Neuronal stem cell (in vitro differentiated cells): Measurements from ENCODE around the gene SUPT4H1.

Source experiments
- DNase-seq: peaks from one replicate; pipeline ENCODE4 v3.0.0-alpha.2; 2013; ENCODE audit warnings: low spot score
- H2AFZ ChIP-seq: one replicate; pipeline ENCODE4 v1.6.1; 2013; ENCODE audit warnings: mild to moderate bottlenecking, low read length, inconsistent platforms
- H2AK5ac ChIP-seq: 2 replicates; pipeline ENCODE4 v1.6.1; 2013; ENCODE audit warnings: low read depth, mild to moderate bottlenecking, inconsistent platforms, low read length, moderate library complexity, mixed read lengths
- H2BK120ac ChIP-seq: 2 replicates; pipeline ENCODE4 v1.6.1; 2013; ENCODE audit warnings: low read depth, mild to moderate bottlenecking, inconsistent platforms, low read length, moderate library complexity, mixed read lengths
- H2BK12ac ChIP-seq: one replicate; pipeline ENCODE4 v1.6.1; 2013; ENCODE audit warnings: low read length, inconsistent platforms
- H2BK15ac ChIP-seq: 2 replicates; pipeline ENCODE4 v1.6.1; 2013; ENCODE audit warnings: mild to moderate bottlenecking, low read length, inconsistent platforms, mixed read lengths
- H2BK5ac ChIP-seq: one replicate; pipeline ENCODE4 v1.6.1; 2013; ENCODE audit warnings: inconsistent platforms, mild to moderate bottlenecking, low read length, moderate library complexity
- H3K14ac ChIP-seq: one replicate; pipeline ENCODE4 v1.6.1; 2013; ENCODE audit warnings: low read length, inconsistent platforms
- H3K18ac ChIP-seq: 2 replicates; pipeline ENCODE4 v1.6.1; 2013; ENCODE audit warnings: low read length, inconsistent platforms
- H3K23ac ChIP-seq: 2 replicates; pipeline ENCODE4 v1.6.1; 2013; ENCODE audit warnings: low read depth, mild to moderate bottlenecking, mixed read lengths, low read length, inconsistent platforms; ENCODE audit not compliant: poor library complexity
- H3K27ac ChIP-seq: replicated peaks from 3 replicates; pipeline ENCODE4 v1.5.1; 2013; ENCODE audit warnings: low read length, inconsistent platforms
- H3K27me3 ChIP-seq, 3 experiments: 2 replicates each; pipeline ENCODE4 v1.6.1; 2013; ENCODE audit warnings: low read length in 3 of 3, mild to moderate bottlenecking in 2 of 3, inconsistent platforms in 1 of 3, low read depth in 1 of 3, mixed read lengths in 1 of 3, moderate library complexity in 1 of 3; ENCODE audit not compliant: control insufficient read depth in 3 of 3, insufficient read depth in 3 of 3
- H3K36me3 ChIP-seq, 2 donors: replicated peaks in 1 of 2; 2 replicates each; pipeline ENCODE4 v1.6.1; 2013; ENCODE audit warnings: low read length in 2 of 2; ENCODE audit not compliant: control insufficient read depth in 2 of 2, insufficient read depth in 2 of 2
- H3K4ac ChIP-seq: 2 replicates; pipeline ENCODE4 v1.6.1; 2013; ENCODE audit warnings: inconsistent platforms, mild to moderate bottlenecking, low read length, moderate library complexity
- H3K4me1 ChIP-seq, 2 donors: 1 replicate in 1 of 2; 2 replicates in 1 of 2; pipeline ENCODE4 v1.6.1; 2013; ENCODE audit warnings: low read length in 2 of 2, low read depth in 1 of 2; ENCODE audit not compliant: control insufficient read depth in 2 of 2, insufficient read depth in 1 of 2
- H3K4me2 ChIP-seq: one replicate; pipeline ENCODE4 v1.6.1; 2013; ENCODE audit warnings: mild to moderate bottlenecking, low read length, inconsistent platforms; ENCODE audit not compliant: insufficient read depth, poor library complexity, severe bottlenecking
- H3K4me3 ChIP-seq, 2 donors: 2 replicates each; pipeline ENCODE4 v1.5.1; 2013; ENCODE audit warnings: low read length in 2 of 2, mild to moderate bottlenecking in 2 of 2, inconsistent platforms in 1 of 2, moderate library complexity in 1 of 2
- H3K79me1 ChIP-seq: one replicate; pipeline ENCODE4 v1.6.1; 2013; ENCODE audit warnings: low read depth, mild to moderate bottlenecking, inconsistent platforms, low read length, moderate library complexity
- H3K9ac ChIP-seq: one replicate; pipeline ENCODE4 v1.6.1; 2013; ENCODE audit warnings: mild to moderate bottlenecking, low read depth, low read length, inconsistent platforms; ENCODE audit not compliant: poor library complexity
- H3K9me3 ChIP-seq, 2 donors: replicated peaks in 1 of 2; 2 replicates each; pipeline versions ENCODE3 to v1.6.1; 2013; ENCODE audit warnings: low read length in 2 of 2, mild to moderate bottlenecking in 2 of 2, inconsistent platforms in 1 of 2, low read depth in 1 of 2, mixed read lengths in 1 of 2, moderate library complexity in 1 of 2; ENCODE audit not compliant: control insufficient read depth in 2 of 2, insufficient read depth in 1 of 2
- H4K8ac ChIP-seq: one replicate; pipeline ENCODE4 v1.6.1; 2013; ENCODE audit warnings: low read depth, mild to moderate bottlenecking, inconsistent platforms, low read length, moderate library complexity
- H4K91ac ChIP-seq: one replicate; pipeline ENCODE4 v1.6.1; 2013; ENCODE audit warnings: low read length, low read depth, mild to moderate bottlenecking, inconsistent platforms; ENCODE audit not compliant: poor library complexity
- WGBS, 2 donors: extraction: QIAGEN DNeasy Blood & Tissue Kit; methylation state at CpG; one replicate each; pipeline ENCODE4 v1.1.7; 2013; ENCODE audit warnings: missing lambda C conversion rate in 2 of 2, mixed read lengths in 1 of 2; ENCODE audit not compliant: insufficient read length in 2 of 2, insufficient replicate concordance in 1 of 2; ENCODE audit errors: extremely low coverage in 2 of 2; 5-methylcytosine and 5-hydroxymethylcytosine counted together

SUPT4H1 gene

DNA sequence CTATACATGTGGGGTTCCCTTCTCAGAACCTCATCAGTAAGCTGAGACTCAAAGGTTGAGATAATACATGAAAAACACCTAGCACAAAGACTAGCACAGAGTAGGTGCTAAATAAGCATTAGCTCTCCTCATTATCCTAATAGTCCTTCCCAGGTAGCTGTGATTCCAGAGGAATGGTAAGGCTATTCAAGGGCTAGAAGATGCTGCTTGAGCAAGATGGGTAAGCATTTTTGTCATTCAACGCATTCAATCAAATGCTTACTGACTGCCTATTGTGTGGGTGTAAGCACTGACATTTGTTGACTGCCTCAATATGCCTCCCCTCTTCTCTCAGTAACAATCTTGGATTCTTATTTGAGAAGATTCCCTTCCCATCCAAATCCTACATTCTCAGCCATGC is 4.0 kb downstream of the SUPT4H1 start:
- no peak overlapping the region for H3K4me2 ChIP-seq
- peaks cover 6% of the 10 kb centered on the region for H3K79me1 ChIP-seq
- H3K36me3 ChIP-seq, result peaks cover 44 to 70% of the 10 kb centered on the region in 2 donors
- H2AK5ac ChIP-seq, result no peak overlapping the region
- H3K27ac ChIP-seq, result no peak overlapping the region
- no peak overlapping the region for H2AFZ ChIP-seq
- H3K9ac ChIP-seq, result no peak overlapping the region
- no peak overlapping the region for H3K4me3 ChIP-seq
- no peak overlapping the region for H2BK15ac ChIP-seq
- H4K8ac ChIP-seq, result no peak overlapping the region
- no peak overlapping the region for H2BK120ac ChIP-seq
- H3K14ac ChIP-seq, result no peak overlapping the region
- peaks cover 5 to 6% of the 10 kb centered on the region in 2 donors for H3K4me1 ChIP-seq
- peaks cover 0 to 2% of the 10 kb centered on the region in 2 donors for H3K9me3 ChIP-seq
- no peak overlapping the region for H3K23ac ChIP-seq
- WGBS, 2 donors, result no CpG with 5 or more reads among the region's 1 CpG
- no peak overlapping the region for H3K4ac ChIP-seq
- no peak for DNase-seq
- H2BK5ac ChIP-seq, result no peak overlapping the region
- no peak overlapping the region for H3K18ac ChIP-seq
- H2BK12ac ChIP-seq, result no peak overlapping the region
- no peaks in the 10 kb centered on the region for H3K27me3 ChIP-seq
- no peak overlapping the region for H4K91ac ChIP-seq

DNA sequence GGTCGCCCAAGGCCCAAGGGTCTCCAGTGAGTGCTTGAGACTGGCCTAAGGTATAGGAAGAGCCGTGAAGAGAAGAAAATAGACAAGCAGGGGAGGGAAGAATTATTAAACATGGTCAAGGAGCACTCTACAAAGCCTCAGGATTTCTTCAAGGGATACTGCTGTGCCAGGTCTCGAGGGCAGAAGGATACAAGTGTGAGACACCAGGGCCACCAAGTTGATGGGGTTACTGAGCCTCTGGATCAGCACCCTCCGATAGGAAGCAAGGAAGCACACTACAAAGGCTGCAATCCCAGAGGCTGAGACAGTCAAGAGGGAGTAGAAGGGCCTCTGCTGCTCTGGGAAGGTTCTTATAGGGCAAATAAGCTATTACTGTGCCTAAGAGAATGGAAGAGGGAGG is 6.5 kb downstream of the SUPT4H1 start:
- Histone ChIP-seq H3K36me3 (peaks cover 44 to 66% of the 10 kb centered on the region in 2 donors), H3K4me2 (no peak overlapping the region), H2BK5ac (no peak overlapping the region), H3K18ac (no peak overlapping the region), H3K4me3 (no peak overlapping the region), H2BK12ac (no peak overlapping the region), H3K27ac (no peak overlapping the region), H2BK15ac (no peak overlapping the region), H3K9me3 (peaks cover 0 to 2% of the 10 kb centered on the region in 2 donors), H3K23ac (no peak overlapping the region), H3K4me1 (no peaks in the 10 kb centered on the region), H2AFZ (no peak overlapping the region), H3K27me3 (no peaks in the 10 kb centered on the region), H2AK5ac (no peak overlapping the region), H3K4ac (no peak overlapping the region), H3K9ac (no peak overlapping the region), H3K14ac (no peak overlapping the region), H3K79me1 (no peaks in the 10 kb centered on the region), H2BK120ac (no peak overlapping the region), H4K91ac (no peak overlapping the region), H4K8ac (no peak overlapping the region)
- DNase-seq, result no peak
- no CpG with 5 or more reads among the region's 4 CpGs for WGBS, 2 donors

- H3K14ac ChIP-seq, result no peak overlapping the region
- H3K4me1 ChIP-seq, result no peaks in the 10 kb centered on the region
- H3K4me3 ChIP-seq, result no peak overlapping the region
- H2BK5ac ChIP-seq, result no peak overlapping the region
- H4K91ac ChIP-seq, result no peak overlapping the region
- no peak overlapping the region for H2BK15ac ChIP-seq
- H2BK12ac ChIP-seq, result no peak overlapping the region
- no peak overlapping the region for H2AK5ac ChIP-seq
- no peaks in the 10 kb centered on the region for H3K27me3 ChIP-seq
- H3K79me1 ChIP-seq, result no peaks in the 10 kb centered on the region
- H3K18ac ChIP-seq, result no peak overlapping the region
- H3K4ac ChIP-seq, result no peak overlapping the region
- H3K9ac ChIP-seq, result no peak overlapping the region
- no peak overlapping the region for H2BK120ac ChIP-seq
- no CpG with 5 or more reads among the region's 2 CpGs for WGBS, 2 donors
- H2AFZ ChIP-seq, result no peak overlapping the region
- no peak for DNase-seq
- H3K23ac ChIP-seq, result no peak overlapping the region
- peaks cover 43 to 64% of the 10 kb centered on the region in 2 donors for H3K36me3 ChIP-seq
- H4K8ac ChIP-seq, result no peak overlapping the region
- no peak overlapping the region for H3K27ac ChIP-seq
- H3K9me3 ChIP-seq, result peaks cover 0 to 2% of the 10 kb centered on the region in 2 donors
- H3K4me2 ChIP-seq, result no peak overlapping the region
Measured at GRCh38 chr17:58344791-58345157, 7.2 kb downstream of the SUPT4H1 start.

GRCh38 chr17:58344047-58344790 is 7.8 kb downstream of the SUPT4H1 start:
- no peak overlapping the region for H2BK12ac ChIP-seq
- H3K4me1 ChIP-seq, result peaks cover 0 to under 1% of the 10 kb centered on the region in 2 donors
- peaks cover 0 to 2% of the 10 kb centered on the region in 2 donors for H3K9me3 ChIP-seq
- no peak overlapping the region for H2BK15ac ChIP-seq
- no peak overlapping the region for H3K18ac ChIP-seq
- H4K91ac ChIP-seq, result no peak overlapping the region
- H2BK120ac ChIP-seq, result no peak overlapping the region
- H3K79me1 ChIP-seq, result no peaks in the 10 kb centered on the region
- no peak overlapping the region for H3K4me2 ChIP-seq
- no peak overlapping the region for H3K4me3 ChIP-seq
- H4K8ac ChIP-seq, result no peak overlapping the region
- H3K9ac ChIP-seq, result no peak overlapping the region
- WGBS, 2 donors, result no CpG with 5 or more reads among the region's 9 CpGs
- H2AK5ac ChIP-seq, result no peak overlapping the region
- peak overlapping the region; percentile 14 for H3K23ac ChIP-seq
- no peak overlapping the region for H2AFZ ChIP-seq
- no peak overlapping the region for H3K14ac ChIP-seq
- no peak overlapping the region for H2BK5ac ChIP-seq
- no peak for DNase-seq
- H3K36me3 ChIP-seq, result peaks cover 38 to 58% of the 10 kb centered on the region in 2 donors
- H3K27ac ChIP-seq, result no peak overlapping the region
- no peaks in the 10 kb centered on the region for H3K27me3 ChIP-seq
- no peak overlapping the region for H3K4ac ChIP-seq
